Mesenteric fat pad (tissue), 1 donor: ENCODE data around the gene EGLN3. TPM values are rescaled to one million over a fixed set of nuclear protein-coding genes. Genes with fewer than 3 reads are reported as not detected.
"Not testable (repeated sequence)": the region's sequence is repeated elsewhere in the genome, so short reads cannot be mapped to it uniquely, and the experiment has no call there.

Experiments used
- DNase-seq: peaks from one replicate; pipeline ENCODE4 v3.0.0-alpha.2; 2020; ENCODE audit warnings: low spot score
- total RNA-seq: library from RNA; stranded (reverse); fragmentation: NEBNext Ultra II Directional; extraction: Animal tissue kit (Norgen Biotek cat#: 25700); gene quantifications from one replicate; pipeline ENCODE4 v1.2.1, GENCODE V29; 2021
- donor health status: DM: yes; HTN: yes; CAD: no.

EGLN3 gene
- total RNA-seq, 1 donor from 2014 or later, result 4.7 TPM

GRCh38 chr14:33938131-33938949 lies 12.5 kb downstream of the EGLN3 start:
- no peak for DNase-seq

GRCh38 chr14:33936391-33936790 lies 14.5 kb downstream of the EGLN3 start:
- no peak for DNase-seq

- DNase-seq, result no peak
These were observed 15.9 kb downstream of the EGLN3 start for GRCh38 chr14:33934938-33935337.

- DNase-seq, result no peak
These were observed 16.7 kb downstream of the EGLN3 start for GRCh38 chr14:33934043-33934750.

GRCh38 chr14:33933386-33933933 lies 17.4 kb downstream of the EGLN3 start:
- no peak for DNase-seq

- DNase-seq, result no peak
These were observed 18.1 kb downstream of the EGLN3 start for GRCh38 chr14:33932576-33933345.

GRCh38 chr14:33932033-33932432 lies 18.8 kb downstream of the EGLN3 start:
- DNase-seq, result no peak

GRCh38 chr14:33931461-33931860 lies 19.4 kb downstream of the EGLN3 start:
- DNase-seq, result no peak

GRCh38 chr14:33930439-33930838 lies 20.4 kb downstream of the EGLN3 start:
- DNase-seq, result no peak

GRCh38 chr14:33929799-33930408 lies 21.0 kb downstream of the EGLN3 start:
- DNase-seq, result no peak

GRCh38 chr14:33928895-33929294 lies 22.0 kb downstream of the EGLN3 start:
- no peak for DNase-seq

- DNase-seq, result no peak
These were observed 22.9 kb downstream of the EGLN3 start for GRCh38 chr14:33927944-33928343.

GRCh38 chr14:33926967-33927366 lies 23.9 kb downstream of the EGLN3 start:
- not testable (repeated sequence) for DNase-seq

- no peak for DNase-seq
These were observed 24.9 kb downstream of the EGLN3 start for GRCh38 chr14:33925946-33926345.

GRCh38 chr14:33925235-33925634 lies 25.6 kb downstream of the EGLN3 start:
- DNase-seq, result no peak

- DNase-seq, result no peak
These were observed 26.2 kb downstream of the EGLN3 start for GRCh38 chr14:33924566-33925100.

GRCh38 chr14:33922125-33922524 lies 28.7 kb downstream of the EGLN3 start:
- DNase-seq, result no peak

GRCh38 chr14:33918256-33918655 lies 32.6 kb downstream of the EGLN3 start:
- no peak for DNase-seq

GRCh38 chr14:33917661-33918060 lies 33.2 kb downstream of the EGLN3 start:
- no peak for DNase-seq

GRCh38 chr14:33916663-33917565 lies 34.0 kb downstream of the EGLN3 start:
- DNase-seq, result no peak
